NCI-H1930 (cell line): Measurements from ENCODE around the gene MAB21L4.
"Not testable (repeated sequence)": the region's sequence is repeated elsewhere in the genome, so short reads cannot be mapped to it uniquely, and the experiment has no call there.

Experiments used
- DNase-seq, 2 experiments: peaks; one replicate each; lab custom pipeline; 2025; lab: John Stamatoyannopoulos, UW

The MAB21L4 gene

GRCh38 chr2:240857039-240858008 lies 38.6 kb downstream of the MAB21L4 start:
- DNase-seq, result no peak

- no peak for DNase-seq
Observed at GRCh38 chr2:240856151-240856980, 39.6 kb downstream of the MAB21L4 start.

- DNase-seq, result no peak
Observed at GRCh38 chr2:240855670-240856069, 40.3 kb downstream of the MAB21L4 start.

- DNase-seq, result no peak
Observed at GRCh38 chr2:240852671-240853314, 43.2 kb downstream of the MAB21L4 start.

- DNase-seq, result peak; percentile 37 to 64
Observed at GRCh38 chr2:240851078-240851991, 44.6 kb downstream of the MAB21L4 start.

GRCh38 chr2:240850756-240851077 lies 45.2 kb downstream of the MAB21L4 start:
- DNase-seq, result no peak

- no peak for DNase-seq
Observed at GRCh38 chr2:240850026-240850425, 45.9 kb downstream of the MAB21L4 start.

- DNase-seq, result no peak
Observed at GRCh38 chr2:240848900-240849680, 46.9 kb downstream of the MAB21L4 start.

- no peak for DNase-seq
Observed at GRCh38 chr2:240847817-240848216, 48.1 kb downstream of the MAB21L4 start.

- DNase-seq, result no peak
Observed at GRCh38 chr2:240846873-240847595, 48.9 kb downstream of the MAB21L4 start.

GRCh38 chr2:240846309-240846708 lies 49.6 kb downstream of the MAB21L4 start:
- not testable (repeated sequence) for DNase-seq

GRCh38 chr2:240840435-240841060 lies 55.4 kb downstream of the MAB21L4 start:
- DNase-seq, result peak; percentile 40 to 46

- DNase-seq, result no peak
Observed at GRCh38 chr2:240839152-240840143, 56.5 kb downstream of the MAB21L4 start.

- no peak for DNase-seq
Observed at GRCh38 chr2:240837621-240838020, 58.3 kb downstream of the MAB21L4 start.

GRCh38 chr2:240836781-240837467 lies 59.0 kb downstream of the MAB21L4 start:
- no peak for DNase-seq
